ENCODE data around the gene SPOCK2.

Gene SPOCK2

DNA sequence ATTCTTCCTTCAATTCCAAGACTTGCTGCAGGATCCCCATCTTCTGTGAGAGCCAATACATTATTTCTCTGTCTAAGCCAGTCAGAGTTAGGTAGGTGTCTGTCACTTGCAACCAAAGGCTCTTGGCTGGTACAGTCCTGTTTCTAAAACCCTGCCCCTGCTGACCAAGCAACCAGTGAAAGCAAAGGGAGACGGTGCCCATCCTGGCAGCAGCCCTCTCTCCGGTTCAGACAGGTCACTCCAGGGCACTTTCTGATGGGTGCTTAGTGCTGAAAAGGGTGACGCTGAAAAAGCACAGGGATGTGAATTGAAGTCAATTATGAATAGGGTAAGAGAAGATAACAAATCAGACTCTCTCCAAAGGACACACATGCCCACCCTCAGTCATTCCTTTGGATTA is 37.5 kb downstream of the SPOCK2 start:
- Histone ChIP-seq H3K4me3 (ENCODE audit: low read depth, low read length) (no peak overlapping the region), H3K27ac (ENCODE audit: extremely low read depth, low read depth, low read length) (no peak overlapping the region), H3K9me3 (ENCODE audit: control insufficient read depth, insufficient read depth, low read depth, low read length) (no peaks in the 10 kb centered on the region), H3K4me1 (ENCODE audit: control insufficient read depth, insufficient read depth, low read length) (no peaks in the 10 kb centered on the region), H3K36me3 (ENCODE audit: control insufficient read depth in 2 of 2, insufficient read depth in 1 of 2, low read length in 2 of 2) (no peaks in the 10 kb centered on the region)
- CTCF ChIA-PET, result interaction anchor here (0.6 to 1.5 kb wide), 8 partner anchors 10 to 286 kb away, joined by 3 to 6 read pairs (median 4); no protein-coding TSS in a partner anchor
- TF ChIP-seq MZF1 (tag by site-specific recombination; IDR thresholded peaks at IDR 0.05; ENCODE audit: borderline replicate concordance), result no peak
- no peak for TF ChIP-seq ZNF76 (tag by site-specific recombination; IDR thresholded peaks at IDR 0.05; ENCODE audit: borderline replicate concordance, low read depth)
- TF ChIP-seq SCRT1 (tag by site-specific recombination; IDR thresholded peaks at IDR 0.05; ENCODE audit: borderline replicate concordance), result no peak
- TF ChIP-seq ZNF529 (tag by site-specific recombination; IDR thresholded peaks at IDR 0.05; ENCODE audit: insufficient replicate concordance), result no peak
- no peak for TF ChIP-seq PATZ1 (tag by site-specific recombination; IDR thresholded peaks at IDR 0.05)
- no peak for TF ChIP-seq ZNF148 (tag by site-specific recombination; IDR thresholded peaks at IDR 0.05; ENCODE audit: borderline replicate concordance)
- TF ChIP-seq ZNF677 (tag by site-specific recombination; IDR thresholded peaks at IDR 0.05), result no peak
- no peak for TF ChIP-seq ZNF155 (tag by site-specific recombination; IDR thresholded peaks at IDR 0.05)
- no peak for TF ChIP-seq ZNF48 (tag by site-specific recombination; IDR thresholded peaks at IDR 0.05)
- TF ChIP-seq INSM2 (tag by site-specific recombination; IDR thresholded peaks at IDR 0.05), result no peak
- no peak for TF ChIP-seq ZNF157 (tag by site-specific recombination; IDR thresholded peaks at IDR 0.05)
- TF ChIP-seq, protein P1, sequence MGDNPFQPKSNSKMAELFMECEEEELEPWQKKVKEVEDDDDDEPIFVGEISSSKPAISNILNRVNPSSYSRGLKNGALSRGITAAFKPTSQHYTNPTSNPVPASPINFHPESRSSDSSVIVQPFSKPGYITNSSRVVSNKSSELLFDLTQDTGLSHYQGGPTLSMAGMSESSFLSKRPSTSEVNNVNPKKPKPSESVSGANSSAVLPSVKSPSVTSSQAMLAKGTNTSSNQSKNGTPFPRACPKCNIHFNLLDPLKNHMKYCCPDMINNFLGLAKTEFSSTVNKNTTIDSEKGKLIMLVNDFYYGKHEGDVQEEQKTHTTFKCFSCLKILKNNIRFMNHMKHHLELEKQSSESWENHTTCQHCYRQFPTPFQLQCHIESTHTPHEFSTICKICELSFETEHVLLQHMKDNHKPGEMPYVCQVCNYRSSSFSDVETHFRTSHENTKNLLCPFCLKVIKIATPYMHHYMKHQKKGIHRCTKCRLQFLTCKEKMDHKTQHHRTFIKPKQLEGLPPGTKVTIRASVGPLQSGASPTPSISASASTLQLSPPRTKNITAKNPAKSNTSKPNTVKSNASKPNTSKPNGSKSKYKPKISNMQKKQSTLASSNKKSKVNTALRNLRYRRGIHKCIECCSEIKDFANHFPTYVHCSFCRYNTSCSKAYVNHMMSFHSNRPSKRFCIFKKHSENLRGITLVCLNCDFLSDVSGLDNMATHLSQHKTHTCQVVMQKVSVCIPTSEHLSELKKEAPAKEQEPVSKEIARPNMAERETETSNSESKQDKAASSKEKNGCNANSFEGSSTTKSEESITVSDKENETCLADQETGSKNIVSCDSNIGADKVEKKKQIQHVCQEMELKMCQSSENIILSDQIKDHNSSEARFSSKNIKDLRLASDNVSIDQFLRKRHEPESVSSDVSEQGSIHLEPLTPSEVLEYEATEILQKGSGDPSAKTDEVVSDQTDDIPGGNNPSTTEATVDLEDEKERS (tag by site-specific recombination; IDR thresholded peaks at IDR 0.05), result no peak
- TF ChIP-seq ZNF37A (tag by site-specific recombination; IDR thresholded peaks at IDR 0.05), result no peak
- POLR2A ChIA-PET, result no interaction called here

GRCh38 chr10:72049969-72050781 is 38.2 kb downstream of the SPOCK2 start:
- Histone ChIP-seq H3K9me3 (ENCODE audit: control insufficient read depth, insufficient read depth, low read depth, low read length) (no peaks in the 10 kb centered on the region), H3K27ac (ENCODE audit: extremely low read depth, low read depth, low read length) (no peak overlapping the region), H3K4me3 (ENCODE audit: low read depth, low read length) (no peak overlapping the region), H3K4me1 (ENCODE audit: control insufficient read depth, insufficient read depth, low read length) (no peaks in the 10 kb centered on the region), H3K36me3 (ENCODE audit: control insufficient read depth in 2 of 2, insufficient read depth in 1 of 2, low read length in 2 of 2) (no peaks in the 10 kb centered on the region)
- ChIA-PET POLR2A (no interaction called here), CTCF (interaction anchor here (0.6 to 6.3 kb wide), 11 partner anchors 12 to 287 kb away, joined by 4 to 86 read pairs (median 6); no protein-coding TSS in a partner anchor)
- TF ChIP-seq ZBTB20 (tag by site-specific recombination; IDR thresholded peaks at IDR 0.05) (peak; percentile 56), WT1 (tag by site-specific recombination; IDR thresholded peaks at IDR 0.05) (no peak)
